ENCODE measurements around the gene KLF18.
A peak's percentile ranks its signal among the peaks of the same experiment; 100 is the strongest.
"Not testable (repeated sequence)": the region's sequence is repeated elsewhere in the genome, so short reads cannot be mapped to it uniquely, and the experiment has no call there.

The KLF18 gene

DNA sequence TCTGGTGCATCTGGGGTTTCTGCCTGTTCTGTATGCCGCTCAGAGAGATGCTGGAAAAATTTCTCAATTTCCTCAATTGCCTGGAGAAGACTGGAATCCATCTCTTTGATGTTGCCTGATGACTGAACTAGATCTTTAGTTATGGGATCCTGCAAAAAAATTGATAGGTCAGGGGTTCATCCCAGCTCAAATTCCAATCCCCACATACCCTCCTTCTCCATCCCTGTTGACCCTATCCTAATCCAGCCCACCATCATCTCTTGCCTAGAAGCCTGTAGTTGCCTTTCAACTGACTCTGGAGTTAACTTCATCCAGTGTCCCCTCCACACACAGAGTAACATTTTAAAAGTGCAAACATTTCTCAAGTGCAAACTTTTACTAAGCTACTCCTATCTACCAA, at the start of gene KLF18:
Gene KLF18 (minus strand): TSS at position 101 of the 400 bp plus-strand sequence. CDS start 0 bp downstream, at position 101.
- DNase-seq (ENCODE audit: low spot score) = no peak

- DNase-seq (ENCODE audit: low spot score) = no peak
Measured at GRCh38 chr1:44174630-44175029, 33.2 kb upstream of the KLF18 start.

DNA sequence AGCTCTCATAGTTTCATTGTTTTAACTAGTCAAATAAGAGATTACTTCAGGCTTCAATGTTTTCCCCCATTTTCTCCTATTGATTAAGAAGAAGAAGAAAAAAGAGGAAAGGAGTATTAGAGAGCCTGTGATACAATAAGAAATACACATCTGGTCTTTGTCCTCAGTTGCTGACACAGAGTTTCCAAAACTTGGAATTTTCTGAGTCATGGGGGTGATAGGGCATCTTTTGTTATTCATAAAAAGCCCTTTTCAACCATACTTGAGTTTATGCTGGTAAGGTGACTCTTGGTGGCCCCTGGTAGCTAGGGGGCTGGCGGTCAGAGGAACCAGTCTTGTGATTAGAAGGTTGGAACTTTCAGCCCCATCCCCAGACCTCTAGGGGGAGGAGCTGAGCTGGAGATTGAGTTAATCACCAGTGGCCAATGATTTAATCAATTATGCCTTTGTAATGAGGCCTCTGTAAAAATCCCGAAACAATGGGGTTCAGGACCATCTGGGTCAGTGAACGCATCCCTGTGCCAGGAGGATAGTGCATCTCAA, 28.9 kb upstream of the KLF18 start:
- DNase-seq (ENCODE audit: low spot score) = no peak

DNA sequence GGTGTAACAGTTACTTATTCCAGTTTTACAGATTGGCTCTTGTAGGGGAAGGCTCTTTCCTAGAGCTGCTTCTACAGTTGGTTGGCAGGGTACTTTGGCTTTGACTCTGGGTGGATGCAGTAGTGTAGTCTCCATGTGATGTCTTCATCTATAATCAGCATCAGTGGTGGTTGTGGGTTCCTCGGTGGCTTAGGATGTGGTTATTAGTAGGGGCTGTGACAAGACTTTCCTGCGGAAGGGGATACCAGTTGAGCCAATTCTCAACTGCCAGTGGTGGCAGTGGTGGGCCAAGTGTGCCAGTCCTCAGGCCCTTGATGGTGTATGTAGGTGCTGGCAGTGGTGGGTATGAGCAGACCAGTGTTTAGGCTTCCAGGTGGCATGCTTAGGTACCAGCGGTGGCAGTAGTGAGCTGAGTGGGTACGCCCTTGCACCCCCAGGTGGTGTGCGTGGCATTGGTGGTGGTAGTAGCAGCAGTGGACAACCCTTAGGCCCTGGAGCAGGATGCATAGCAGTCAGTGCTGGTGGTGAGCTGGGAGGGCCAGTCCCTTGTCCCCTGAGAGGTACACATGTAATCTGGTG, 27.2 kb upstream of the KLF18 start:
- DNase-seq (ENCODE audit: low spot score) = peak; percentile 11

DNA sequence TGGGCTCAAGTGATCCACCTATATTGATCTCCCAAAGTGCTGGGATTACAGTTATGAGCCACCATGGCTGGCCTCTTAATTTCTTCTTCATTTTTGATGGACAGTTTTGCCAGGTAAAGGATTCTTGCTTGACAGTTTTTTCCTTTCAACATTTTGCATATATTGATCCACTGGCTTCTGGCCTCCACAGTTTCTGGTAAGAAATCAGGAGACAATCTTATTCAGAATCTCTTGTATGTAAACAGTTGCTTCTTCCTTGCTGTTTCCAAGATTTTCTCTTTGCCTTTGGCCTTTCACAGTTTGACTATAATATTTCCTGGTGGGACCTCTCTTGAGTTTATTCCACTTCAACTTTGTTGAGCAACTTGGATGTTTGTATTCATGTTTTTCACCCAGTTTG, 20.1 kb upstream of the KLF18 start:
- DNase-seq (ENCODE audit: low spot score) = no peak

DNA sequence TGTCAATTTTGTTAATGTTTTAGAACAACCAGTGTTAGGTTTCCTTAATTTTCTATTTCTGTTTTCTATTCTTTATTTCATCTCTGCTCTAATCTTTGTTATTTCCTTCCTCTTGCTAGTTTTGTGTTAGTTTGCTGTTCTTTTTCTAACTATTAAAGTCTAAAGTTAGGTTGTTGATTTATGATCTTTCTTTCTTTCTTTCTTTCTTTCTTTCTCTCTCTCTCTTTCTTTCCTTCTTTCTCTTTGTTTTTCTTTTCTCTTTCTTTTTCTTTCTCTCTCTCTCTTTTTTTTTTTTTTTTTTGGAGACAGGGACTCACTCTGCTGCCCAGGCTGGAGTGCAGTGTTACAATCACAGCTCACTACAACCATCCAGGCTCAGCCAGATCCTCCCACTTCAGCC, 17.4 kb upstream of the KLF18 start:
- no peak for DNase-seq (ENCODE audit: low spot score)

GRCh38 chr1:44157903-44158302, 16.5 kb upstream of the KLF18 start:
- DNase-seq (ENCODE audit: low spot score) = no peak

- no peak for DNase-seq (ENCODE audit: low spot score)
Measured at GRCh38 chr1:44154049-44154448, 12.6 kb upstream of the KLF18 start.

DNA sequence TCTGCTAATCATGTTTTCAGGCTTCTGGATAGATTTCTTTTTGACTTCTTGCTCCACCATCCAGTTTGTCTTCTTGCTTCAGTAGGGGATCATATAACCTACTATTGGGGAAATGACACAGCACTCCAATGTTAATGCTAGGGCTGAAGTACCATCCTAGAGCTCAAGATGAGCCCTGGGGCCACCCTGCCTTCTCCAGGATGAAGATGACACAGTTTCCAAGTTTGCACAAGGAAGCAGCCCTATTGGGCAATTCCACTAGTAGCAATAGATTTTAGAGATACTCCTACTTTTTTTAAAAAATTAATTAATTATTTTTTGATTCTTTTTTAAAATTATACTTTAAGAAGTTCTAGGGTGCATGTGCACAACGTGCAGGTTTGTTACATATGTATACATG, 11.3 kb upstream of the KLF18 start:
- DNase-seq (ENCODE audit: low spot score) = no peak

DNA sequence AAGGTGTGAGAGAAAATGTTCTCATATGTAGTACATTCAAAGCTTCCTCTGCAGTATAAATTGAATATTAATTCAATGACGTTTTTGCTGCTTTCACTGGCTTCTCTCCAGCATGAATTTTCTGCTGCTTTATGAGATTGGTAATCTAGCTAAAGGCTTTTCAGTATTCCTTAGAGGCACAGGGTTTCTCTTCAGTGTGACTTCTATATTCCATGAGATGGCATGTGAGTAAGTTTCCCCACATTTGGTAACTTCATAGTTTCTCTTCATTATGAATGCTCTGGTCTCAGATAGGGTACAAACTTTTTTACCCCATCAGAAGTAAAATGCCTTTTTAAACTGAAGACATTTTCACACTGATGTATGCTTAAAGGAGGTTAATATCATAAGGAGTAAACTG, 10.4 kb upstream of the KLF18 start:
- DNase-seq (ENCODE audit: low spot score) = no peak

GRCh38 chr1:44151332-44151731, 9.9 kb upstream of the KLF18 start:
- no peak for DNase-seq (ENCODE audit: low spot score)

- no peak for DNase-seq (ENCODE audit: low spot score)
Measured at GRCh38 chr1:44147582-44147981, 6.2 kb upstream of the KLF18 start.

- DNase-seq (ENCODE audit: low spot score) = no peak
Measured at GRCh38 chr1:44146536-44147361, 5.3 kb upstream of the KLF18 start.

DNA sequence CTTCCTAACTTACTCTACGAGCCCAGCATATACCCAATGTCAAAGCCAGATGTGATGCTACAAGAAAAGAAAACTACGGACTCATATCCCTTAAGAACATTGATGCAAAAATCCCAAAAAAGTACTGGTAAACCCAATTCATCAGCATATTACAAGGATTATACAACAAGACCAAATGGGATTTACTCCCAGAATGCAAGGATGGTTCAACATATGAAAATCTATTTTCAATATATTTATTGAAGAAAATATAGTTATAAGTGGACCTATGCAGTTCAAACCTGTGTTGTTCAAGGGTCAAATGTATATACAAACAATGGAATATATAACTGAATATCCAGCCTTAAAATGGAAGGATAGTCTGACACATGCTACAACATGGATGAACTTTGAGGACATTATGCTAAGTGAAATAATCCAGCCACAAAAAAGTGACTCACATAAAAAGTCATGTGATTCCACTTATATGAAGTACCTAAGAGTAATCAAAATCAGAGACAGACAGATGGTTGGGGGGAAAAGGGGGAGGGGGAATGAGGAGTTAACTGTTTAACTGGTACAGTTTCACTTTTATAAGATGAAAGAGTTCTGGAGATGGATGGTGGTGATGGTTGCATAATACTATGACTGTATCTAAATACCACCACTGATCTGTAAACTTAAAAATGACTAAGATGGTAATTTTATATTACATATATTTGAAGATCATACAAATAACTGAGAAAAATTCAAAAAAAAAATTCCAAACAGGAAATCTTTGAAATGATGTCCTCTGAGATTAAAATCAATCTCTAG, 3.7 kb upstream of the KLF18 start:
- no peak for DNase-seq (ENCODE audit: low spot score)

- not testable (repeated sequence) for DNase-seq (ENCODE audit: low spot score)
Measured at GRCh38 chr1:44139565-44139964, 1.9 kb downstream of the KLF18 start.

GRCh38 chr1:44138239-44138638, 3.2 kb downstream of the KLF18 start:
- DNase-seq (ENCODE audit: low spot score) = no peak

GRCh38 chr1:44135886-44136285, 5.5 kb downstream of the KLF18 start:
- no peak for DNase-seq (ENCODE audit: low spot score)

DNA sequence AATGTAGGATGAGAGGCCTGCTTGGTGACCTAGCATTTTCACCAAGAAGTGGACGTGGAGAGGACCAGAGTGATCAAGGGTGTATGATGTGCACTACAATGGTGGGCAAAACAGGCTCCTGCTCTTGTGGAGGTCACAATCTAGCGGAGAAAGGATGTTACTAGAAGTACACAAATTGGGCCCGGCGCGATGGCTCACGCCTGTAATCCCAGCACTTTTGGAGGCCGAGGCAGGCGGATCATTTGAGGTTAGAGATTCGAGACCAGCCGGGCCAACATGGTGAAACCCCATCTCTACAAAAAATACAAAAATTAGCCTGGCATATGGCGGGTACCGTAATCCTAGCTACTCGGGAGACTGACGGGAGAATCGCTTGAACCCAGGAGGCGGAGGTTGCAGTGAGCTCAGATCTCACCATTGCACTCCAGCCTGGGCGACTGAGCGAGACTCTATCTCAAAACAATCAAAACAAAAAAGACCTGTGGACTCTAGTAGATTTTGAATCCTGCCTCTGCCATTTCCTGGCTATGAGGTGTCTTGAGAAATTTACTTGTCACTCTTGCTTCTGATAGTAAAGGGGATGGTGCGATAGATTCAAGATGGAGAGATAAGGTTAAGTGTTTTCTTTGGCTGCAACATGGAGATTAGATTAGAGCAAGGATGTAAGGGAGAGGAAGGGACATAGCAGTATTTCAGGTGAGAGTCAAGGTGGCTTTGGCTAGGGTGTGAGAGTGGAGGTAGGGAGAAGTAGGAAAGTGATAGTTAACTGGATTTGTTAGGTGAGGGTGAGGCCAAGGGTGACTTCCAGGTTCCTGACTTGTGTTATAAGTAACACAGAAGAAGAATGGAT, 7.1 kb downstream of the KLF18 start:
- DNase-seq (ENCODE audit: low spot score) = no peak

DNA sequence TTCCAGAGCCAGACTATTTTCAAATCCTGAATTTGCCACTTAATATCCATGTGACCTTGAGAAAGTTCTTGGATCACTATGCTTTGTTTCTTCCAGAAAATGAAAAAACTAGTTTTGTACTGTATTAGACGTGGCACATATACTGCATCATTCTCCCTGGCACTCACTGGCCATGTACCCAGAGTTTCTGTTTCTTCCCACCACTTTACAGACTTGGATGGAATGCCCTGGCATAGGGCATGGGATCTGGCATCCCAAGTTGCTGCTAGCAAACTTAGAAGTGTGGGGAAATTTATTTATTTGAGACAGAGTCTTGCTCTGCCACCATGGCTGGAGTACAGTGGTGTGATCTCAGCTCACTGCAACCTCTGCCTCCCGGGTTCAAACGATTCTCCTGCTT, 10.0 kb downstream of the KLF18 start:
- DNase-seq (ENCODE audit: low spot score) = no peak

GRCh38 chr1:44129616-44130500, 11.6 kb downstream of the KLF18 start:
- no peak for DNase-seq (ENCODE audit: low spot score)
